ENCODE results near the gene NEMP1. TPM values are rescaled to one million over a fixed set of nuclear protein-coding genes. Genes with fewer than 3 reads are reported as not detected.
"Not testable (repeated sequence)": the region's sequence is repeated elsewhere in the genome, so short reads cannot be mapped to it uniquely, and the experiment has no call there.

The NEMP1 gene
- total and polyA plus RNA-seq, 3 experiments from 2014 or later: 3.8 to 50.9 (median 50.5) TPM

GRCh38 chr12:57027805-57028153 lies 50.8 kb downstream of the NEMP1 start:
- ChIA-PET CTCF (interaction anchor here (1.0 to 1.4 kb wide), 3 partner anchors 9 to 87 kb away, joined by 3 to 6 read pairs (median 3); no protein-coding TSS in a partner anchor), POLR2A (no interaction called here)
- no peaks in the 10 kb centered on the region for H3K27me3 ChIP-seq (ENCODE audit: insufficient read depth, low read length, poor library complexity, severe bottlenecking)
- H3K27ac ChIP-seq (ENCODE audit: low read depth, low read length): no peak overlapping the region
- Mint-ChIP-seq H3K27ac (peak overlapping the region in 5 of 8 donors; percentile 2 to 75 (median 44)), H3K4me3 (no peak overlapping the region), H3K4me1 (peaks cover 20 to 35% (median 25%) of the 10 kb centered on the region in 3 donors), H3K27me3 (no peaks in the 10 kb centered on the region), H3K36me3 (no peaks in the 10 kb centered on the region), H3K9me3 (no peaks in the 10 kb centered on the region)
- H3K9me3 ChIP-seq (ENCODE audit: low read length): no peaks in the 10 kb centered on the region
- H3K4me1 ChIP-seq (ENCODE audit: insufficient read depth, low read length): peaks cover 46% of the 10 kb centered on the region
- H3K4me3 ChIP-seq (ENCODE audit: low read length): no peak overlapping the region
- no peaks in the 10 kb centered on the region for H3K36me3 ChIP-seq (ENCODE audit: insufficient read depth, low read length)
- no peak for DNase-seq

DNA sequence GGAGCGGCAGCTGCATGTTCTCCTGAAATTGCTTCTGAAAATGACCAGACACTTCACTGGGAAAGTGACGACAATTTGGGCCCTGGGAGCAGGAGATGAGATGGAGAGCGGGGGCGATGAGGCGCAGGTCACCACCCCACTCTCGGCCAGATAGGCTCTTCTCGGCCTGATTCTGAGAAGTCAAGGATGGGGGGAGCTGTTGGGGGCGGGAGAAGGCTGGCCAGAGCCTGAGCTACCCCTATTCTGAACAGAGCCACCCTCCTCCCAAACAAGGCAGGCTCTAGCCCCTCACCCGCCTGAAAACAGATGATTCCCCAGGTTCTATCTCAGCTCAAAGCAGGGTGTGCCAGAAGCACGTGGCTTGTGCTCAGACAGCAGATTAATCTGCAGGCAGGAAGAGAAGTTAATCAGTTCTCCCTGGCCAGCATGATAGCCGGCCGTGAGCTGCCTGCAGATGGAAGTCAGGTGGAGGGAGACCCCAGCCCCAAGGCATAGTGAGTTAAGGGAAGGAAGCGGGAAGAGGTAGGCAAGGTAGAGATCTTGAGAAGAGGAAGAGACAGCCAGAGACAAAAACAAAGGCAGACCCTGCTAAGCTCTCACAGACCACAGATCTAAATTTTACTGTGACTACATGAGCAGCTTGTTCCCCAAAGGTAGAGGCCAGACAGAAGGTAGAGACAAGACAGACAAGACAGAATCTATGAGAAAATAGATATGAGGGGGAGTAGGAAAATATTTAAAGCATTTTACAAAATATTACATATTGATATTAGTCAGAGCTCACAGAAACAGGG lies 51.4 kb downstream of the NEMP1 start:
- Mint-ChIP-seq H3K4me1 (peaks cover 20 to 35% (median 25%) of the 10 kb centered on the region in 3 donors), H3K9me3 (no peaks in the 10 kb centered on the region), H3K27ac (peak overlapping the region in 6 of 8 donors; percentile 2 to 75 (median 30)), H3K27me3 (no peaks in the 10 kb centered on the region), H3K36me3 (no peaks in the 10 kb centered on the region), H3K4me3 (no peak overlapping the region)
- Histone ChIP-seq H3K27ac (ENCODE audit: low read depth, low read length) (no peak overlapping the region), H3K36me3 (ENCODE audit: insufficient read depth, low read length) (no peaks in the 10 kb centered on the region), H3K4me3 (ENCODE audit: low read length) (no peak overlapping the region), H3K4me1 (ENCODE audit: insufficient read depth, low read length) (peaks cover 46% of the 10 kb centered on the region), H3K9me3 (ENCODE audit: low read length) (no peaks in the 10 kb centered on the region), H3K27me3 (ENCODE audit: insufficient read depth, low read length, poor library complexity, severe bottlenecking) (no peaks in the 10 kb centered on the region)
- POLR2A ChIA-PET: no interaction called here
- CTCF ChIA-PET: interaction anchor here (1.0 to 1.4 kb wide), 3 partner anchors 8 to 88 kb away, joined by 3 to 6 read pairs (median 3); no protein-coding TSS in a partner anchor
- no peak for DNase-seq

- ChIA-PET POLR2A (no interaction called here), CTCF (interaction anchor here (1.3 kb wide), 1 partner anchor 10 kb away, joined by 3 read pairs; no protein-coding TSS in a partner anchor)
- Histone ChIP-seq H3K4me1 (ENCODE audit: insufficient read depth, low read length) (peaks cover 37% of the 10 kb centered on the region), H3K4me3 (ENCODE audit: low read length) (no peak overlapping the region), H3K36me3 (ENCODE audit: insufficient read depth, low read length) (no peaks in the 10 kb centered on the region), H3K27me3 (ENCODE audit: insufficient read depth, low read length, poor library complexity, severe bottlenecking) (no peaks in the 10 kb centered on the region), H3K9me3 (ENCODE audit: low read length) (no peaks in the 10 kb centered on the region), H3K27ac (ENCODE audit: low read depth, low read length) (no peak overlapping the region)
- Mint-ChIP-seq H3K9me3 (no peaks in the 10 kb centered on the region), H3K36me3 (no peaks in the 10 kb centered on the region), H3K27me3 (peaks cover 0 to 3% of the 10 kb centered on the region in 2 donors), H3K27ac (no peak overlapping the region), H3K4me3 (no peak overlapping the region), H3K4me1 (peaks cover 8 to 17% (median 8%) of the 10 kb centered on the region in 3 donors)
- DNase-seq: no peak
Measured at GRCh38 chr12:57025196-57025595, 53.4 kb downstream of the NEMP1 start.

DNA sequence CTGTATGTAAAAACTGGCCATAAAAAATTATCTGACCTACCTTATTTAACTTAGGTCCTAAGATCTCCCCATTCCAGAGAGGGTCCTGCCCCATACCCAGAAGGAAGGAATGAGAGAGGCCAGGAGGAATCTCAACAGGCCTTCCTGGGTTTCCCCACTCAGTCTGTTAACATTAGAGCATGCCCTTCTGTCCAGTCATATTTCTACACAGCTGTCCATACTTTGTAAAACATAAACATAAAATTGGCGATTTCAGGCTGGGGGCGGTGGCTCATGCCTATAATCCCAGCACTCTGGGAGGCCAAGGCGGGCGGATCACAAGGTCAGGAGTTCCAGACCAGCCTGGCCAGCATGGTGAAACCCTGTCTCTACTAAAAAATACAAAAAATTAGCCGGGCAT lies 56.3 kb downstream of the NEMP1 start:
- H3K4me3 ChIP-seq (ENCODE audit: low read length); H3K27ac ChIP-seq (ENCODE audit: low read depth, low read length); H3K27me3 ChIP-seq (ENCODE audit: insufficient read depth, low read length, poor library complexity, severe bottlenecking); H3K4me1 Mint-ChIP-seq; H3K36me3 Mint-ChIP-seq; H3K9me3 ChIP-seq (ENCODE audit: low read length); H3K27me3 Mint-ChIP-seq; DNase-seq; H3K9me3 Mint-ChIP-seq; POLR2A ChIA-PET; CTCF ChIA-PET; H3K4me3 Mint-ChIP-seq; H3K36me3 ChIP-seq (ENCODE audit: insufficient read depth, low read length): not testable (repeated sequence)
- H3K4me1 ChIP-seq (ENCODE audit: insufficient read depth, low read length): peaks cover 35% of the 10 kb centered on the region
- H3K27ac Mint-ChIP-seq: peak overlapping the region in 1 of 8 donors; percentile 43

GRCh38 chr12:57019983-57020719 lies 58.4 kb downstream of the NEMP1 start:
- Mint-ChIP-seq H3K4me1 (no peaks in the 10 kb centered on the region), H3K27me3 (peaks cover 7 to 11% of the 10 kb centered on the region in 2 donors), H3K36me3 (no peaks in the 10 kb centered on the region), H3K27ac (peak overlapping the region in 2 of 8 donors; percentile 50 to 70), H3K9me3 (no peaks in the 10 kb centered on the region), H3K4me3 (no peak overlapping the region)
- CTCF ChIA-PET: no interaction called here
- Histone ChIP-seq H3K9me3 (ENCODE audit: low read length) (no peaks in the 10 kb centered on the region), H3K4me3 (ENCODE audit: low read length) (no peak overlapping the region), H3K27ac (ENCODE audit: low read depth, low read length) (no peak overlapping the region), H3K27me3 (ENCODE audit: insufficient read depth, low read length, poor library complexity, severe bottlenecking) (no peaks in the 10 kb centered on the region), H3K4me1 (ENCODE audit: insufficient read depth, low read length) (peaks cover 25% of the 10 kb centered on the region), H3K36me3 (ENCODE audit: insufficient read depth, low read length) (no peaks in the 10 kb centered on the region)
- POLR2A ChIA-PET: interaction anchor here (0.6 kb wide), 1 partner anchor 641 kb away, joined by 7 read pairs; no protein-coding TSS in a partner anchor
- DNase-seq: no peak

- ChIA-PET POLR2A (no interaction called here), CTCF (interaction anchor here (0.7 to 1.2 kb wide), 4 partner anchors 8 to 93 kb away, joined by 3 to 4 read pairs (median 3); no protein-coding TSS in a partner anchor)
- Mint-ChIP-seq H3K9me3 (no peaks in the 10 kb centered on the region), H3K27ac (no peak overlapping the region), H3K27me3 (peaks cover 12 to 24% of the 10 kb centered on the region in 2 donors), H3K4me1 (no peaks in the 10 kb centered on the region), H3K36me3 (no peaks in the 10 kb centered on the region), H3K4me3 (no peak overlapping the region)
- peaks cover 25% of the 10 kb centered on the region for H3K4me1 ChIP-seq (ENCODE audit: insufficient read depth, low read length)
- DNase-seq: no peak
- peaks cover 3% of the 10 kb centered on the region for H3K27me3 ChIP-seq (ENCODE audit: insufficient read depth, low read length, poor library complexity, severe bottlenecking)
- no peak overlapping the region for H3K4me3 ChIP-seq (ENCODE audit: low read length)
- no peaks in the 10 kb centered on the region for H3K36me3 ChIP-seq (ENCODE audit: insufficient read depth, low read length)
- no peak overlapping the region for H3K27ac ChIP-seq (ENCODE audit: low read depth, low read length)
- H3K9me3 ChIP-seq (ENCODE audit: low read length): no peaks in the 10 kb centered on the region
Measured at GRCh38 chr12:57018906-57019305, 59.7 kb downstream of the NEMP1 start.

DNA sequence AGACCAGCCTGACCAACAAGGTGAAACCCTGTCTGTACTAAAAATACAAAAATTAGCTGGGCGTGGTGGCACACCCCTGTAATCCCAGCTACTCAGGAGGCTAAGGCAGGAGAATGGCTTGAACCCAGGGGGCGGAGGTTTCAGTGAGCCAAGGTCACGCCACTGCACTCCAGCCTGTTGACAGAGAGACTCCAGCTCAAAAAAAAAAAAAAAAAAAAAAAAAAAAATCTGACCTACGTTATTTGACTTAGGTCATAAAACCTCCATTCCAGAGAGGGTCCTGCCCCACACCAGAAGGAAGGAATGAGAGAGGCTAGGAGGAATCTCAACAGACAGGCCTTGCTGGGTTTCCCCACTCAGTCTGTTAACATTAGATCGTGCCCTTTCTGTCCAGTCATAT lies 60.2 kb downstream of the NEMP1 start:
- H3K27me3 Mint-ChIP-seq: peaks cover 13 to 26% of the 10 kb centered on the region in 2 donors
- not testable (repeated sequence) for H3K27ac ChIP-seq (ENCODE audit: low read depth, low read length); H3K4me1 Mint-ChIP-seq; H3K36me3 Mint-ChIP-seq; DNase-seq; H3K4me3 Mint-ChIP-seq; H3K9me3 Mint-ChIP-seq; H3K27me3 ChIP-seq (ENCODE audit: insufficient read depth, low read length, poor library complexity, severe bottlenecking); H3K27ac Mint-ChIP-seq; H3K9me3 ChIP-seq (ENCODE audit: low read length); H3K4me3 ChIP-seq (ENCODE audit: low read length); H3K36me3 ChIP-seq (ENCODE audit: insufficient read depth, low read length)
- H3K4me1 ChIP-seq (ENCODE audit: insufficient read depth, low read length): peaks cover 25% of the 10 kb centered on the region
- ChIA-PET POLR2A (interaction anchor here (0.6 kb wide), 1 partner anchor 44 kb away, joined by 4 read pairs; no protein-coding TSS in a partner anchor), CTCF (interaction anchor here (0.7 to 1.2 kb wide), 4 partner anchors 9 to 93 kb away, joined by 3 to 4 read pairs (median 3); no protein-coding TSS in a partner anchor)

DNA sequence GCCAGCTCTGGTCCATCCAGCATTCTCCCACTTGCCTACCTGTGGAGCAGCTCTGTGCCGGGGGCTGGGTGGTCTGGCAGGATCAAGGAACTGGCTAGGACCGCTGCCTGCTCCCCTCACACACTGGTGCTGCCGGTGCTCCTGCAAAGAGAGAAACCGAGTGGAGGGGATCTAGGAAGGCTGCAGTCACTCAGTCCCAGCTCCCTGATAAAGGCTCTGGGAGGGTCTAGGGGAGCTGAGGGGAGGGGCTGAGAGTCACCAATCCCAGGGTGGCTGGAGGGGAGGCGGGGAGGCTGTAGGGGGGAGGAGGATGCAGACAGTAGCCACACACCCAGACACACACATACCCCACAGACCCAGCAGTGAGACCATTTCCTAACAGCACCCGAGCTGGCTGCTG lies 62.2 kb downstream of the NEMP1 start, which contains the start of gene TAC3:
TSS of gene TAC3 (minus strand) at position 182 of the 400 bp plus-strand sequence. CDS start 732 bp downstream, outside the sequence.
- no peaks in the 10 kb centered on the region for H3K36me3 Mint-ChIP-seq
- DNase-seq: no peak
- no peaks in the 10 kb centered on the region for H3K9me3 ChIP-seq (ENCODE audit: low read length)
- H3K4me1 Mint-ChIP-seq: peaks cover 6 to 9% (median 8%) of the 10 kb centered on the region in 3 donors
- CTCF ChIA-PET: interaction anchor here (0.6 to 1.7 kb wide), 3 partner anchors 16 to 290 kb away, joined by 3 to 5 read pairs (median 3); no protein-coding TSS in a partner anchor
- peak within 1 kb of the TSS in 1 of 8 donors; percentile 60 for H3K27ac Mint-ChIP-seq
- peaks cover 32% of the 10 kb centered on the region for H3K4me1 ChIP-seq (ENCODE audit: insufficient read depth, low read length)
- no peak within 1 kb of the TSS for H3K4me3 ChIP-seq (ENCODE audit: low read length)
- no peaks in the 10 kb centered on the region for H3K36me3 ChIP-seq (ENCODE audit: insufficient read depth, low read length)
- POLR2A ChIA-PET: no interaction called here
- peaks cover 3% of the 10 kb centered on the region for H3K27me3 ChIP-seq (ENCODE audit: insufficient read depth, low read length, poor library complexity, severe bottlenecking)
- H3K9me3 Mint-ChIP-seq: no peaks in the 10 kb centered on the region
- peaks cover 14 to 26% of the 10 kb centered on the region in 2 donors for H3K27me3 Mint-ChIP-seq
- no peak within 1 kb of the TSS for H3K27ac ChIP-seq (ENCODE audit: low read depth, low read length)
- no peak within 1 kb of the TSS for H3K4me3 Mint-ChIP-seq
